Measurements from ENCODE around the gene SMC6. TPM values are rescaled to one million over a fixed set of nuclear protein-coding genes. Genes with fewer than 3 reads are reported as not detected.

SMC6 gene
- total and polyA plus RNA-seq, 4 donors, result 6.9 to 34.8 (median 10.6) TPM

DNA sequence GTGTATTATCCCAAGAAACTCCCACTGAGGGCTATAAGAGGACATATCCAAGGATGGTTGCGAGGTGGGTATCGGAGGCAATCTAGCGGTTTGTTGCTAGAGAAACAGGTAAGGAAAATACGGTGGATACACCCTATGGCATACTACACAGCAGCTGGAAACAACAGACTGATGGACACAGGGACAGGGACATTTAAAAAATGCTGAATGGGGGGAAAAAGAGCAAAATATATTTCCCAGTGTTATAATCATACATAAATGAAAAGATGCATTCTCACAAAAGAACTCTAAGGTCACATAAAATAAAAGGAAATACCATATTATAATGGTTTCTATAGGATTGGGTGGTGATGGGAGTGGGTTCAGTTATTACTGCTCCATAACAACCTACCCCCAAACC lies 95.9 kb downstream of the SMC6 start:
- Histone ChIP-seq H3K9me3 (ENCODE audit: control insufficient read depth in 4 of 4, insufficient read depth in 3 of 4, low read length in 3 of 4) (no peaks in the 10 kb centered on the region), H3K27me3 (ENCODE audit: control insufficient read depth in 3 of 3, insufficient read depth in 3 of 3, low read length in 2 of 3) (no peaks in the 10 kb centered on the region), H3K9ac (ENCODE audit: insufficient read depth in 1 of 2, low read length in 2 of 2) (no peak overlapping the region), H3K4me3 (no peak overlapping the region), H3K36me3 (ENCODE audit: control insufficient read depth in 4 of 4, insufficient read depth in 4 of 4, low read length in 4 of 4) (peaks cover 0 to 8% (median 2%) of the 10 kb centered on the region in 4 donors), H3K4me1 (ENCODE audit: control insufficient read depth in 5 of 5, insufficient read depth in 5 of 5, low read length in 5 of 5) (no peaks in the 10 kb centered on the region), H3K27ac (ENCODE audit: low read depth in 1 of 2, low read length in 1 of 2) (no peak overlapping the region)
- 98 to 99% methylated on average over 4 of the region's 4 CpGs for WGBS, 2 donors
- no peak for DNase-seq
- ATAC-seq (ENCODE audit: insufficient read depth, low FRiP score), result no peak
- no peak for TF ChIP-seq CTCF (IDR thresholded peaks at IDR 0.05; ENCODE audit: control extremely low read depth, extremely low read depth)

DNA sequence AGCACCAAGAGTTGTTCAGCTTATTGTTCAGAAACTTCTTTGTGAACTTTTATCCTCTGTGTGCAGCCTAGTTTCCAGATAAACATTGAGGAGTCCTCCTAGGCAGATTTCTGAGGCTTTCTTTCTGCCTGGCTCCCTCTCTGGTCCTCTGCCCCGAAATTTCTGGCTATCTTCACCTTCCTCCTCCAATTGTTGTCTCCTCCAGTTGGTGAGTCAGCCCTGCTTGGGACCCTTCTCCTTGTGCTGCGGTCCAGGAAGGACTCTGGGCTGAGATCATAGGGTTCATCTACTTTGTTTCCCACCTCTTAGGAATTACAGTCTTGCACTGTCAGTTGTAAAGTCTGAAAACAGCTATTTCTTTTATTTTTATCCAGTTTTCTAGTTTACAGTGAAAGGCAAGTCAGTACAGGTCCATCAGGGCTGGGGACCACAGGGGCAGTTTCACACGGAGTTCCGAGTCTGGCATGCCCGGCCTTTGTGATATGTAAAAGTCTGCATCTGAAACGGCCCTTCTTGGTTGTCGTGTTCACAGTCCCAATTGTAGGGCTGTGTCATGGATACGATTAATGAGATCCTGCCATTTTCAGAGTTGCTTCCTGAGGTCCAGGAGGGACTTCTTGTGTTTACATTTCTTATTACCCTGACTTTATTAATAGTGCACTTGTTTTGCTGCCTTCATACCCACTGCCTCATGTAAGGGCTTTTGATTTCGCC lies 100.8 kb downstream of the SMC6 start:
- WGBS, 2 donors, result 69 to 78% methylated on average over 9 of the region's 9 CpGs
- no peaks in the 10 kb centered on the region for H3K27me3 ChIP-seq (ENCODE audit: control insufficient read depth in 3 of 3, insufficient read depth in 3 of 3, low read length in 2 of 3)
- ATAC-seq (ENCODE audit: insufficient read depth, low FRiP score) (no peak), DNase-seq (no peak)
- H3K4me3 ChIP-seq, result no peak overlapping the region
- H3K9me3 ChIP-seq (ENCODE audit: control insufficient read depth in 4 of 4, insufficient read depth in 3 of 4, low read length in 3 of 4), result peaks cover 0 to 2% (median 0%) of the 10 kb centered on the region in 4 donors
- TF ChIP-seq CTCF (IDR thresholded peaks at IDR 0.05; ENCODE audit: control extremely low read depth, extremely low read depth), result no peak
- H3K36me3 ChIP-seq (ENCODE audit: control insufficient read depth in 4 of 4, insufficient read depth in 4 of 4, low read length in 4 of 4), result no peaks in the 10 kb centered on the region
- no peak overlapping the region for H3K9ac ChIP-seq (ENCODE audit: insufficient read depth in 1 of 2, low read length in 2 of 2)
- H3K4me1 ChIP-seq (ENCODE audit: control insufficient read depth in 5 of 5, insufficient read depth in 5 of 5, low read length in 5 of 5), result no peaks in the 10 kb centered on the region
- no peak overlapping the region for H3K27ac ChIP-seq (ENCODE audit: low read depth in 1 of 2, low read length in 1 of 2)

DNA sequence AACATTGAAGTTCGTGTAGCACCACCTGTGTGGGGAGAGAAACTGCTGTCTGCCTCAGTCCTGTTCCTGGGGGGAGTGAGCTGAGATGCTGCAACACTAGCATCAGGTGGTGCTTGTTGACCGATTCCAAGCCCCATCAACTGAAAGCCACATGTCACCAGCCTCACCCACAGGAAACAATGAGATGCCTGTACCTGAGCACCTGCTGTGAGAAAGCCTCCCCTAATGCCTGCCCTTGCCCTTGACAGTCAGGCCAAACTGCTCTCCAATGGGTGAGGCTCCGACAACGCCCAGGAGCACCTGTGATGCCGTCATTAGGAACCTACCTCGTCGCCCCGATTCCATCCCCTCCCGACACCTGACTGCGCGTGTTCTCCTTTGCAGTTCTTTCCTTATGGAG lies 104.6 kb downstream of the SMC6 start:
- Histone ChIP-seq H3K9ac (ENCODE audit: insufficient read depth in 1 of 2, low read length in 2 of 2) (no peak overlapping the region), H3K36me3 (ENCODE audit: control insufficient read depth in 4 of 4, insufficient read depth in 4 of 4, low read length in 4 of 4) (no peaks in the 10 kb centered on the region), H3K27ac (ENCODE audit: low read depth in 1 of 2, low read length in 1 of 2) (no peak overlapping the region), H3K4me1 (ENCODE audit: control insufficient read depth in 5 of 5, insufficient read depth in 5 of 5, low read length in 5 of 5) (peaks cover 0 to 31% (median 9%) of the 10 kb centered on the region in 5 donors), H3K27me3 (ENCODE audit: control insufficient read depth in 3 of 3, insufficient read depth in 3 of 3, low read length in 2 of 3) (no peaks in the 10 kb centered on the region), H3K9me3 (ENCODE audit: control insufficient read depth in 4 of 4, insufficient read depth in 3 of 4, low read length in 3 of 4) (peaks cover 0 to 2% (median 0%) of the 10 kb centered on the region in 4 donors), H3K4me3 (no peak overlapping the region)
- DNase-seq (no peak), ATAC-seq (ENCODE audit: insufficient read depth, low FRiP score) (no peak)
- TF ChIP-seq CTCF (IDR thresholded peaks at IDR 0.05; ENCODE audit: control extremely low read depth, extremely low read depth), result no peak
- 90 to 94% methylated on average over 11 of the region's 11 CpGs for WGBS, 2 donors
